ENCODE results near the gene BMI1.

- TF ChIP-seq, protein P1, sequence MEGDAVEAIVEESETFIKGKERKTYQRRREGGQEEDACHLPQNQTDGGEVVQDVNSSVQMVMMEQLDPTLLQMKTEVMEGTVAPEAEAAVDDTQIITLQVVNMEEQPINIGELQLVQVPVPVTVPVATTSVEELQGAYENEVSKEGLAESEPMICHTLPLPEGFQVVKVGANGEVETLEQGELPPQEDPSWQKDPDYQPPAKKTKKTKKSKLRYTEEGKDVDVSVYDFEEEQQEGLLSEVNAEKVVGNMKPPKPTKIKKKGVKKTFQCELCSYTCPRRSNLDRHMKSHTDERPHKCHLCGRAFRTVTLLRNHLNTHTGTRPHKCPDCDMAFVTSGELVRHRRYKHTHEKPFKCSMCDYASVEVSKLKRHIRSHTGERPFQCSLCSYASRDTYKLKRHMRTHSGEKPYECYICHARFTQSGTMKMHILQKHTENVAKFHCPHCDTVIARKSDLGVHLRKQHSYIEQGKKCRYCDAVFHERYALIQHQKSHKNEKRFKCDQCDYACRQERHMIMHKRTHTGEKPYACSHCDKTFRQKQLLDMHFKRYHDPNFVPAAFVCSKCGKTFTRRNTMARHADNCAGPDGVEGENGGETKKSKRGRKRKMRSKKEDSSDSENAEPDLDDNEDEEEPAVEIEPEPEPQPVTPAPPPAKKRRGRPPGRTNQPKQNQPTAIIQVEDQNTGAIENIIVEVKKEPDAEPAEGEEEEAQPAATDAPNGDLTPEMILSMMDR (IDR thresholded peaks at IDR 0.05; ENCODE audit: insufficient read depth, low read length) = no peak
- TF ChIP-seq POLR2AphosphoS5 (IDR thresholded peaks at IDR 0.05; ENCODE audit: low read depth) = no peak
- TF ChIP-seq, protein P2, sequence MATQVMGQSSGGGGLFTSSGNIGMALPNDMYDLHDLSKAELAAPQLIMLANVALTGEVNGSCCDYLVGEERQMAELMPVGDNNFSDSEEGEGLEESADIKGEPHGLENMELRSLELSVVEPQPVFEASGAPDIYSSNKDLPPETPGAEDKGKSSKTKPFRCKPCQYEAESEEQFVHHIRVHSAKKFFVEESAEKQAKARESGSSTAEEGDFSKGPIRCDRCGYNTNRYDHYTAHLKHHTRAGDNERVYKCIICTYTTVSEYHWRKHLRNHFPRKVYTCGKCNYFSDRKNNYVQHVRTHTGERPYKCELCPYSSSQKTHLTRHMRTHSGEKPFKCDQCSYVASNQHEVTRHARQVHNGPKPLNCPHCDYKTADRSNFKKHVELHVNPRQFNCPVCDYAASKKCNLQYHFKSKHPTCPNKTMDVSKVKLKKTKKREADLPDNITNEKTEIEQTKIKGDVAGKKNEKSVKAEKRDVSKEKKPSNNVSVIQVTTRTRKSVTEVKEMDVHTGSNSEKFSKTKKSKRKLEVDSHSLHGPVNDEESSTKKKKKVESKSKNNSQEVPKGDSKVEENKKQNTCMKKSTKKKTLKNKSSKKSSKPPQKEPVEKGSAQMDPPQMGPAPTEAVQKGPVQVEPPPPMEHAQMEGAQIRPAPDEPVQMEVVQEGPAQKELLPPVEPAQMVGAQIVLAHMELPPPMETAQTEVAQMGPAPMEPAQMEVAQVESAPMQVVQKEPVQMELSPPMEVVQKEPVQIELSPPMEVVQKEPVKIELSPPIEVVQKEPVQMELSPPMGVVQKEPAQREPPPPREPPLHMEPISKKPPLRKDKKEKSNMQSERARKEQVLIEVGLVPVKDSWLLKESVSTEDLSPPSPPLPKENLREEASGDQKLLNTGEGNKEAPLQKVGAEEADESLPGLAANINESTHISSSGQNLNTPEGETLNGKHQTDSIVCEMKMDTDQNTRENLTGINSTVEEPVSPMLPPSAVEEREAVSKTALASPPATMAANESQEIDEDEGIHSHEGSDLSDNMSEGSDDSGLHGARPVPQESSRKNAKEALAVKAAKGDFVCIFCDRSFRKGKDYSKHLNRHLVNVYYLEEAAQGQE (IDR thresholded peaks at IDR 0.05; ENCODE audit: insufficient replicate concordance, low read depth) = no peak
- TF ChIP-seq GABPA (IDR thresholded peaks at IDR 0.05; ENCODE audit: low read depth) = no peak
Observed at GRCh38 chr10:22293747-22294404, 27.0 kb upstream of the BMI1 start.

Measured in HL-60 (cell line).